Activated gamma-delta T cell treated with Interleukin-2 at 50 U/mL for 16 hours (primary cell): ENCODE data around the gene CABLES2.

Experiments used
- DNase-seq: peaks from one replicate; pipeline ENCODE4 v3.0.0-alpha.2; 2020

The CABLES2 gene

GRCh38 chr20:62358171-62359042 lies 48.7 kb downstream of the CABLES2 start:
- DNase-seq = no peak

DNA sequence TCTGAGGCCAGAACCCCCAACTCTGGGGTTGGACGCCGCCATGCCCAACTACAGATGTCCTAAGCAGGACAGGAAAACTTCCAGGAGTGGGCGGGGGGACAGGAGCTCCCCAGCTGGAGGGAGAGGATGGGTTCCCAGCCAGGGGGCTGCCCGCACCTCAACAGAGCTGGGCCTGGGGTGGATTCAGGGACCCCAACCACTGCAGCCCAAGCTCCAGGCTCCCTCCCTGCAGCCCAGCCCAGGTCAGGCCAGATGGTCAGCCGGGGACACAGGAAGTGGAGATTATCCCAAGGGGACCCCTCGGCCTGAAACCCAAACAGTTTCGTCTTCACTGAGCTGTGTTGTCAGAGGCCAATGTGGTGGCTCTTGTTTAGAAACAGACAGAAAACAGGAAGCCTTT lies 49.4 kb downstream of the CABLES2 start:
- no peak for DNase-seq

DNA sequence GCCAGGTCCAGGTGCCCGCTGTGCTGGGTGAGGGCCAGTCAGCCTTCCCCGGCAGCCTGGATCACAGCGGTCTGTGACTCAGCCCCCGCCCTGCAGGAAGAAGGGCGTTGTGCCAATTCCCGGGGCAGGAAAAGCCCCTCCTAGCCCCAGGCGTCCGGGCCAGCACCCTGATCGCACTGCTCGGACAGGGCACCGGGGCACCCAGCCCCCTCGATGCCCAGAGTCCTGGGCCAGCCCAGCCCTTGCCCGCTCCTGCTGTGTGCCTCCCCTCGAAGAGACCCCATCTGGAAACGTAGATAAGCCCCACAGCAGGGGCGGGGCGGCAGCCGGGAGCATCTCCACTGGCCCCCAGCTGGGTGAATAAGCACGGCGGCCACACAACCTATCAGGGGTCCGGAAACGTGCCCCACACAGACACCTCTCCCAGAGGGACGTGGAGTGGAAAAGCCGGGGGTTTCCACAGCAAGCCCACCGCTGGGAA lies 49.9 kb downstream of the CABLES2 start:
- DNase-seq = no peak

DNA sequence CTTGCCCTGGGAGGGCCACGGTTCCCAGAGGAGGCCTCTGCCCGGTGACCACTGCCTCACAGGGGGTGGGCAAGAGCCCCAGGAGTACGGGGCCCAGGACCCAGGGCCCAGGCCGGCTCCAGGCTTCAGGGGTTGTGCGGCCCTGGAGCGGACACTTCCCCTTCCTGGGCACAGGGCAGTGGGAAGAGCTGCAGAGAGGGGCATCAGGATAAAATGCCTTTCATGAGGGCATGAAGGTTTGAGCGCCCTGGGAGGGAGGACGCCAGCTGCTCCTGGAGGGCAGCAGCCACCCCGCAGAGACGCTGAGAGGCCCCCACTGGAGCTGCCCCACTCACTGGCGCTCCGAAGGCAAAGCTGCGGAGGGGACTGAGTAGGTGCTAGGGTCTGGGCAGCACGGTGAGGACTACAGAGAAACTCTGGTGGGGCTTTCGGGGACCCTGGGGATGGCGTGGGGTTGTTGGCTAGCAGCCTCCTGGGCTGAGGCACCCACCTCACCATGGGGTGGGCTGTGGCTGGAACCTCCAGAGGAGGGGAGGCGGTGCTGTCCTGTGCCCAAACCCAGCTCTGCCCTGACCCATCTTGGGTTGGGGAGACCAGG lies 50.4 kb downstream of the CABLES2 start:
- DNase-seq = no peak

DNA sequence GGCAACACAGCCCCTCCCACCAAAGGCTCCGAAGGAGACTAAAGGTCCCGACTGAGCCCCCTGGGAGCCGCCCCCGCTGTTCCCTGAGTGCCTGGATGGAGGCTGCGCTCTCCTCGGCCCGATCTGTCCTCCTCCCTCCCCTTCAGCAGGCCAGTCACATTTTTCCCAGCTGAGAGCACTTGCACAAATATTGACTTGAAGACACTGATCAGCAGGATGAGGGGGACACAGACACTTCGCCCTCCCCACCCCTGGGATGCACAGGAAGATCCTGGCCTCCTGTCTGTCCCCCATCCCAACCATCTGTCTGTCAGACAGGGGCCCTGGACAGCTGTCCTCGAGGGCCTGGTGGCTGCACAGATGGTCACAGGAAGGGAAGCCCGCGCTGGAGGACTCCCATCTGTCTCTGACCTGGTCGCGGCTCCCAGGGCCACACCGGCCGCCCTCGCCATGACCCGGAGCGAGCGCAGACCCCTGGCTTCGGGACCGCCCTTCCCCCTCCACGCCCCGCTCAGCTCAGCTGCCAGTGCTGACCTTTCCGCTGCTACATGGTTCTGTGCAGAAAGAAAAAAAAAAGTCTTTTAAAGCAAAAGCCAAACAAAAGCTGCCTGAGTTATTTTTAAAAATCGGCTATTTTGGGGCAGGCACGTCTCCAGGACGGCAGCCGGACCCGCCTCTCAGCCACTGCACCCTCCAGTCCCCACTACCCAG lies 51.1 kb downstream of the CABLES2 start:
- no peak for DNase-seq

GRCh38 chr20:62355516-62355877 lies 51.6 kb downstream of the CABLES2 start:
- DNase-seq = no peak

DNA sequence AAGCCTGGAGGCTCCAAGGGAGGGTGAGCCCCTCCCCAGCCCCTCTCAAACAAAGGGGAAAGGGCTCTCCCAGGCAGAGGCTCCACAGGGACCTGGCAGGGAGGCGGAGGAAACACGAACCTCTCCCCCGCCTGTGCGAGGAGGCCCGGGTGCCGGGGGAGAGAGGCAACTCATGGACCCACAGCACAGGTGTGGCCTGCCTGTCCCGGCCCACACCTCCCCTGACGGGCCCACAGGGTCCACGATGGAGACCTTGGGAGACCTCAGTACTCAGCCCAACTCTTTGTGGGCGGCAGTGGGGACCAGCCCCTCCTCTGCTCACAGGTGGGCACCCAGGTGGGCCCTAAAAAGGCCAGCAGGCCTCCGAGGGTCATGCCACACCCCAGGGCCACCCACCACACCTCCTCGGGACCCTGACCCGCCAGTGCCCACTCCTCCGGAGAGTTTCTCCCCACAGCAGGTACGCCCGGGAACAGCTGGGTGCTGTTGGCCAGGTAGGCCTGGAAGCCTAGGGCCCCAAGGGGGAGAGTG lies 52.2 kb downstream of the CABLES2 start:
- DNase-seq = no peak

DNA sequence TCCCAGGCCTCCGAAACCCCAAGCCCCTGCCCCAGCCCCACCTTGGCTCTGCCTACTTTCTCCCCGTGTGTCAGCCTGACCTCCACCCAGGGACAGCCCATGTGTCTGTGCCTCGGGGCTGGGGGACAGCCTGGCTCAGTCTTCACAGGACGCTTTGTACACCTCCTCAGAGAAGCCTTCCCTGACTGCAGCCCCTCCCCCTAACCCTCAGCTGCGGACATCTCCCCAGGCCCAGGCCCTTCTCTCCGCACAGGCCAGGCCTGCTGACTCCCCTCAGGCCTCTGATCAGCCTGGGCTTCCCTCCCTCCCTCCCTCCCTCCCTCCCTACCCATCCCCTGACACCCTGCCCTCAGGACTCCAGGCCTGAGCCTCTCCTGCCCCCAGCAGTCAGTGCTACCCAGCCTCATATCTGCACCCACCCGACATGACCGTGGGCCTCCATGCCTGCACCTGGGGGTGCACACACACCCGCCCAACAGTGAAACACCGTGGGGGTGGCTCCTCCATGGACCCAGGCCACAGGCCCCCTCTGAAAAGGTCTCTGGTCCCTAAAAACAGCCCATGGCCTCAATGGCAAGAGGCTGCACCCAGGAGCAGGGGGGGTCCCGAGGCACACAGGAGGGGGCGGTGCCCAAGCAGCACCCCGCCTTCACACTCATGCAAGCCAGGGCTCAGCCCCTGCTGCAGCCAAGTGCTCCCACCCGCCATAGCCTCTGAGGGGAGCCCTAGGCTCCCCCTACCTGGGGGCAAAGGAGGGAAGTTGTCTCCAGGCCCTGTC lies 52.9 kb downstream of the CABLES2 start:
- DNase-seq = no peak

DNA sequence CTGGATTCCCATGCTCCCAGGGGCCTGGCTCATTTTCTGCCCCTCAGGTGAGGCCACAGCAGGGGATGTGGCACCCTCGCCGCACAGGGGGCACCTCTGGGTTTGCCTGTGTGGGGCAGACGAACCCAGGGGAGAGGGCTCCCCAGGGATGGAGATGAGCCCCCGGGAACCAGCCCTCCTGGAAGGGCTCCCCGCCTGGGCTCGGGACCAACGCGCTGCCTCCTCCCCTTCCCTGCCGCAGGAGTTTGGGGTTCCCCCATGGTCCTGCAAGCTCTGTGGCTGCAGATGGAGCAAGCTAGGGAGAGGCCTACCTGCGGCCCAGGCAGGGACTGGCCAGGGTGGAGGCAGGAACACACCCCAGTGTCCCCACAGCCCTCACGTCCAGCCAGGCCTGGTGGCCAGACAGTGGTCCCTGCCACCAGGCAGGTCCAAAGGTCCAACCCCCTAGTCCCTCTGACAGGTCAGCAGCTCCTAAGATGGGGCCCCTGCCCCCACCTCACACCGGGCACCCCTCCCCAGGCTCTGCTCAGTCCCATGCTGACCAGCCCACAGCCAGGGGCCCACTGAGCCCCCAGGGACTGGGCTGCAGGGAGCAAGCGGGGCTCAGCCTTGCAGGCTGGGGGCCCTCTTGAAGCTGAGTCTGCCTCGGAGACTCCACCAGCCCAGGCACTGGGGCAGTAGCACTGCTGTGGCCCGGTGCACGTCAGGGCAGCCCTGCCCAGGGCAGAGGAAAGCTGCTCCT lies 53.6 kb downstream of the CABLES2 start:
- no peak for DNase-seq

GRCh38 chr20:62352402-62353288 lies 54.4 kb downstream of the CABLES2 start:
- DNase-seq = no peak

- DNase-seq = no peak
Measured at GRCh38 chr20:62351469-62352401, 55.4 kb downstream of the CABLES2 start.

GRCh38 chr20:62350629-62351422 lies 56.3 kb downstream of the CABLES2 start:
- no peak for DNase-seq

GRCh38 chr20:62350098-62350628 lies 56.9 kb downstream of the CABLES2 start:
- no peak for DNase-seq

GRCh38 chr20:62349556-62350097 lies 57.5 kb downstream of the CABLES2 start:
- DNase-seq = no peak

DNA sequence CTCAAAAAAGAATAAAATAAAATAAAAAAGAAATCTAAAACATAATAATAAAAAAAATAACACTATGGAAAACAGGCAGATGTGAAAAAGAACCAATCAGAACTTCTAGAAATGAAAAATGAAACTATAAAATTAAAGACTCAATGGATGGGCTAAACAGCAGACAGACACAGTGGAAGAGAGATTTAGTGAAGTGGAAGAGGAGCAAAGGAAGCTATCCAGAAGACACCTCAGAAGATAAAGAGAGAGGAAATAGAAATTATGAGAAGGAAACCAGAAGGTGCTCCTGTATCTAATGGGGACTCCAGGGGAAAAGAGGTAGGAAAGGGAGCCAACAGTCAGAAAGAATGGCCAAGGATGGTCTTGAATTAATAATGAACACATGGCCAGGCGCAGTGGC lies 58.5 kb downstream of the CABLES2 start:
- no peak for DNase-seq

GRCh38 chr20:62347445-62347844 lies 59.6 kb downstream of the CABLES2 start:
- DNase-seq = no peak

- DNase-seq = no peak
Measured at GRCh38 chr20:62347151-62347404, 60.0 kb downstream of the CABLES2 start.

- no peak for DNase-seq
Measured at GRCh38 chr20:62346398-62347150, 60.5 kb downstream of the CABLES2 start.
